ENCODE data around the gene FTO.
"Not testable (repeated sequence)": the region's sequence is repeated elsewhere in the genome, so short reads cannot be mapped to it uniquely, and the experiment has no call there.

The FTO gene

GRCh38 chr16:53673189-53673588 lies 30.8 kb upstream of the FTO start:
- DNase-seq (ENCODE audit: extremely low read depth, low read depth): no peak
- TF ChIP-seq CTCF (IDR thresholded peaks at IDR 0.05; ENCODE audit: low read depth, low read length): no peak

- TF ChIP-seq CTCF (IDR thresholded peaks at IDR 0.05; ENCODE audit: low read depth, low read length): no peak
Measured at GRCh38 chr16:53678155-53678554, 25.8 kb upstream of the FTO start.

GRCh38 chr16:53678756-53679343 lies 25.1 kb upstream of the FTO start:
- no peak for TF ChIP-seq CTCF (IDR thresholded peaks at IDR 0.05; ENCODE audit: low read depth, low read length)
- DNase-seq (ENCODE audit: extremely low read depth, low read depth): no peak

More at GRCh38 chr16:53678155-53678554, 25.8 kb upstream of the FTO start:
- no peak for DNase-seq (ENCODE audit: extremely low read depth, low read depth)

- no peak for DNase-seq (ENCODE audit: extremely low read depth, low read depth)
- TF ChIP-seq CTCF (IDR thresholded peaks at IDR 0.05; ENCODE audit: low read depth, low read length): no peak
Measured at GRCh38 chr16:53680756-53681155, 23.2 kb upstream of the FTO start.

- no peak for TF ChIP-seq CTCF (IDR thresholded peaks at IDR 0.05; ENCODE audit: low read depth, low read length)
- DNase-seq (ENCODE audit: extremely low read depth, low read depth): no peak
Measured at GRCh38 chr16:53681354-53681753, 22.6 kb upstream of the FTO start.

- DNase-seq (ENCODE audit: extremely low read depth, low read depth): not testable (repeated sequence)
Measured at GRCh38 chr16:53685334-53685733, 18.6 kb upstream of the FTO start.

- DNase-seq (ENCODE audit: extremely low read depth, low read depth): no peak
- TF ChIP-seq CTCF (IDR thresholded peaks at IDR 0.05; ENCODE audit: low read depth, low read length): no peak
Measured at GRCh38 chr16:53686710-53687109, 17.2 kb upstream of the FTO start.

GRCh38 chr16:53689636-53690035 lies 14.3 kb upstream of the FTO start:
- TF ChIP-seq CTCF (IDR thresholded peaks at IDR 0.05; ENCODE audit: low read depth, low read length): no peak
- DNase-seq (ENCODE audit: extremely low read depth, low read depth): no peak
